Measurements from ENCODE around the gene FAM120A. TPM values are rescaled to one million over a fixed set of nuclear protein-coding genes. Genes with fewer than 3 reads are reported as not detected.
"Not testable (repeated sequence)": the region's sequence is repeated elsewhere in the genome, so short reads cannot be mapped to it uniquely, and the experiment has no call there.

FAM120A gene
- total and polyA plus RNA-seq, 7 experiments from 2014 or later = 9.0 to 136 (median 80.2) TPM

DNA sequence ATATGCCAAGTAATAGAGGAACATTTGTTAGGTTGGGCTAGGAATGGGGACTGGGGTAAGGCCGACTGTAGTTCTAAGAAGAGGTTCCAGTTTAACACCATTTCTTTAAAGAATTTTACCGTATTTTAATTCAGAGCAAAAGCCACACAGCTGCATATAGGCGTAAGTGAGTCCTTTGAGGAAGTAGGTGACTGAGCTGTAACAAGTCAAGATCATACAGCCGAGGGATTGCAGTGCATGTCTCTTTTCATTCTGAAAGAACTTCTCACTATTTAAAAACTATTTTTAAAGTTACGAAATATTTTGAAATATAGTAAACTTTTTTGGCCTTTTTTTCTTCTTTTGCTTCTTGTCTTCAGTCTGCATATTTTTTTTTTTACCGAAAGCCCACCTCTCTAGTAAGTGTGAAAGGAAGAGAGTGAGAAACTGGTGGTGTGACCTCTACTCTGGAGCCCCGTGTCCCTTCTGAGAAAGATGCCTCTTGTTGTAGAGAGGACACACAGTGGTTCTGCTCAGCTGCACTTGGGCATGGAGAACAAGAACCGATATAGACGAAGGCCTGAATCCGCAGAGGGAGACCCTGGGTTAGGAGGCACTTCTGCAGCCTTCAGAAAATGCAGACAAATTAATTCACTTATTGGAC is 60.8 kb downstream of the FAM120A start:
- H3K27me3 ChIP-seq (ENCODE audit: control insufficient read depth in 2 of 2, insufficient read depth in 2 of 2, low read length in 2 of 2); H3K36me3 ChIP-seq (ENCODE audit: control insufficient read depth in 2 of 3, insufficient read depth in 3 of 3, low read length in 3 of 3); H3K27me3 Mint-ChIP-seq; POLR2A ChIA-PET; H3K9me3 ChIP-seq (ENCODE audit: control insufficient read depth in 2 of 3, low read length in 3 of 3); H3K27ac ChIP-seq (ENCODE audit: low read depth, low read length); H3K4me1 ChIP-seq (ENCODE audit: control insufficient read depth in 2 of 2, insufficient read depth in 2 of 2, low read length in 2 of 2); H3K4me3 ChIP-seq (ENCODE audit: low read length); H3K9me3 Mint-ChIP-seq; intact Hi-C loops (cut with micrococcal nuclease); DNase-seq: not testable (repeated sequence)
- peak overlapping the region in 6 of 9 donors; percentile 21 to 77 (median 56) for H3K27ac Mint-ChIP-seq
- ATAC-seq = peak; percentile 78
- H3K4me1 Mint-ChIP-seq = peaks cover 27 to 59% (median 57%) of the 10 kb centered on the region in 7 donors
- CTCF ChIA-PET = interaction anchor here (0.6 to 0.7 kb wide), 2 partner anchors 10 to 1105 kb away, joined by 3 to 5 read pairs; no protein-coding TSS in a partner anchor
- peak overlapping the region in 1 of 10 donors; percentile 38 for H3K4me3 Mint-ChIP-seq
- peaks cover 3 to 14% (median 3%) of the 10 kb centered on the region in 5 donors for H3K36me3 Mint-ChIP-seq

DNA sequence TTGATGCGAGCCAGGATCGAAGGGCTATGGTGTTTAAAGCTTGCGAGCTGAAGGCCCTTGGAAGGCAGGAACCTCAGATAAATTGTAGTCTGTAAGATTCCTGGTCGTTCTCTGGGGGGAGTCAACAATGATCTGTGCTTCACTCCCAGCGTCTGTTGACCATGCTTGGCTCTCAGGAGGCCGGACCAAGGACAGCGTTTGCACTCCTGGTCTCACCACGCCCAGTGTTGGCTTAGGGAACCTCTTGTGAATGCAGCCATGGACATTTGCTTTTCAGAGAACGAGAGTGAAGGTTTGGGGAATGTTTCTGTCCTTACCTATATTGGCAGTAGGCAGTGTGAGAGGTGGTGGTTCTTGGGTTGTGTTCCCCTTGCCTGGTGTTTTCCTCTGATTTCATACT is 62.1 kb downstream of the FAM120A start:
- POLR2A ChIA-PET = no interaction called here
- Mint-ChIP-seq H3K27ac (peak overlapping the region in 2 of 9 donors; percentile 6 to 49), H3K27me3 (no peaks in the 10 kb centered on the region), H3K4me3 (no peak overlapping the region), H3K9me3 (no peaks in the 10 kb centered on the region), H3K4me1 (peaks cover 22 to 61% (median 47%) of the 10 kb centered on the region in 7 donors), H3K36me3 (peaks cover 4 to 27% (median 12%) of the 10 kb centered on the region in 5 donors)
- intact Hi-C loops (cut with micrococcal nuclease) = no loop called here
- DNase-seq = no peak
- H3K4me3 ChIP-seq (ENCODE audit: low read length) = no peak overlapping the region
- no peaks in the 10 kb centered on the region for H3K4me1 ChIP-seq (ENCODE audit: control insufficient read depth in 2 of 2, insufficient read depth in 2 of 2, low read length in 2 of 2)
- peaks cover 0 to 17% (median 6%) of the 10 kb centered on the region in 3 experiments for H3K36me3 ChIP-seq (ENCODE audit: control insufficient read depth in 2 of 3, insufficient read depth in 3 of 3, low read length in 3 of 3)
- no peaks in the 10 kb centered on the region for H3K27me3 ChIP-seq (ENCODE audit: control insufficient read depth in 2 of 2, insufficient read depth in 2 of 2, low read length in 2 of 2)
- CTCF ChIA-PET = no interaction called here
- H3K9me3 ChIP-seq (ENCODE audit: control insufficient read depth in 2 of 3, low read length in 3 of 3) = no peaks in the 10 kb centered on the region
- no peak overlapping the region for H3K27ac ChIP-seq (ENCODE audit: low read depth, low read length)
- ATAC-seq = no peak

DNA sequence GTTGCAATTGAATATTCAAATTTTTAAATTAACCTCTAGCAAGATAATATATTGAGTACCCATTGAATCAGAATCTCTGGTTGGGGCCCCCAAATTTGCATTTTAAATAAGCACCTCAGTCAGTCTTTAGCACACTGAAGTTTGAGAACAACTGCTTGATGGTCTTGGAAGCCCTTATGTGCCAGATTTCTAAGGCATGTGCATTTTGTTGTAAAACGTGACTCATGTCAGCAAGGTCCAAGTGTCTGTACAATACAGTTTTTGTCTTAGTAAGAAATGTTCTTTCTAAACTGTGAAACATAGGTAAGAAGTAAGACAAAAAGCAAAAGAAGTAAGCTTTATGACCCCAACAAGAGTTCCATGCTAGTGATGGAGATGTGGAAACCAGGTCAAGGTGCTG is 65.8 kb downstream of the FAM120A start:
- Mint-ChIP-seq H3K4me3 (no peak overlapping the region), H3K36me3 (peaks cover 5 to 39% (median 9%) of the 10 kb centered on the region in 5 donors), H3K27me3 (no peaks in the 10 kb centered on the region), H3K9me3 (no peaks in the 10 kb centered on the region), H3K4me1 (peaks cover 17 to 45% (median 31%) of the 10 kb centered on the region in 7 donors), H3K27ac (peak overlapping the region in 2 of 9 donors; percentile 27 to 53)
- Histone ChIP-seq H3K9me3 (ENCODE audit: control insufficient read depth in 2 of 3, low read length in 3 of 3) (no peaks in the 10 kb centered on the region), H3K4me3 (ENCODE audit: low read length) (no peak overlapping the region), H3K27me3 (ENCODE audit: control insufficient read depth in 2 of 2, insufficient read depth in 2 of 2, low read length in 2 of 2) (no peaks in the 10 kb centered on the region), H3K36me3 (ENCODE audit: control insufficient read depth in 2 of 3, insufficient read depth in 3 of 3, low read length in 3 of 3) (peaks cover 0 to 27% (median 6%) of the 10 kb centered on the region in 3 experiments), H3K4me1 (ENCODE audit: control insufficient read depth in 2 of 2, insufficient read depth in 2 of 2, low read length in 2 of 2) (no peaks in the 10 kb centered on the region), H3K27ac (ENCODE audit: low read depth, low read length) (no peak overlapping the region)
- ChIA-PET POLR2A (no interaction called here), CTCF (no interaction called here)
- ATAC-seq (no peak), DNase-seq (no peak)
- intact Hi-C loops (cut with micrococcal nuclease) = no loop called here

DNA sequence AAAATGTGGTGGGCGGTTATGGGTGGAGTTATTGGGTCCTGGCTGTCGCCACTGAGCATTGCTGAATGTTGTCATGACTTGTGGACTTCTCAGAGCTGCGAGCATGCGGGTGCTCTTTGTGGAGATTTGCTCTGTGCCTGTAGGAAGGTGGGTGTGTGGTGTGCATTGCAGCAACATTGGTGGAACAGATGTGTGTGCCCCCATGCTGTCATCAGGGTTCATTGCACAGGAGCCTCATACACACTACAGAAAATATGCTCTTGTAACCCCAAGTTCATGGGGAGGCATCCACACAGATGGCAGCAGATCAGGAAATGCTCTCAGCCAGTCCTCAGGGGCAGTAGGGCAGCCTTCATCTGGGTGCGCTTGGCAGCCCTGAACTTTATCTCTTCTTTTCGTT is 69.0 kb downstream of the FAM120A start:
- intact Hi-C loops (cut with micrococcal nuclease) = no loop called here
- H3K9me3 ChIP-seq (ENCODE audit: control insufficient read depth in 2 of 3, low read length in 3 of 3) = no peaks in the 10 kb centered on the region
- peaks cover 0 to 49% (median 10%) of the 10 kb centered on the region in 3 experiments for H3K36me3 ChIP-seq (ENCODE audit: control insufficient read depth in 2 of 3, insufficient read depth in 3 of 3, low read length in 3 of 3)
- no peaks in the 10 kb centered on the region for H3K27me3 ChIP-seq (ENCODE audit: control insufficient read depth in 2 of 2, insufficient read depth in 2 of 2, low read length in 2 of 2)
- Mint-ChIP-seq H3K36me3 (peaks cover 9 to 45% (median 16%) of the 10 kb centered on the region in 5 donors), H3K27me3 (no peaks in the 10 kb centered on the region), H3K27ac (peak overlapping the region in 4 of 9 donors; percentile 9 to 62 (median 42)), H3K9me3 (no peaks in the 10 kb centered on the region), H3K4me3 (peak overlapping the region in 1 of 10 donors; percentile 60), H3K4me1 (peaks cover 11 to 29% (median 26%) of the 10 kb centered on the region in 7 donors)
- H3K27ac ChIP-seq (ENCODE audit: low read depth, low read length) = no peak overlapping the region
- no peaks in the 10 kb centered on the region for H3K4me1 ChIP-seq (ENCODE audit: control insufficient read depth in 2 of 2, insufficient read depth in 2 of 2, low read length in 2 of 2)
- DNase-seq = no peak
- ChIA-PET POLR2A (no interaction called here), CTCF (no interaction called here)
- no peak overlapping the region for H3K4me3 ChIP-seq (ENCODE audit: low read length)
- peak; percentile 51 for ATAC-seq

DNA sequence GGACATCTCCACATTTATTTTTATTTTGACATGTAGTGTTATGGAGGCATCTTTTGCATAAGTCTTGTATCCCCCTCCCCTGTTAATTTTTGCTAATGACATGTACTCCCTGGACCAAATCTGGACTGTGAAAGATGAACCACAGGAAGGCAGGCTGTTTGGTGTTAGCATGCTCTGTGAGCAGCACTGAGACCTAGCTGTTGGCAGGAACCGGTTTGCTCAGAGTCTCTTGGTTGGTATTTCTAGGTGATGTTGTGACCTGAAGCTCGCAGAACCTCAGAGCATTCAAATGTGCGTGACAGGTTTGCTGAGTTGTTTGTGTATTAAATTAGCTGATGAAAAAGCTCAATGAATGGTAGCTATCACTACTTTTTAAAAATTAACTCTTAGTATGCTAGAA is 71.3 kb downstream of the FAM120A start:
- Mint-ChIP-seq H3K4me3 (no peak overlapping the region), H3K4me1 (peaks cover 15 to 35% (median 22%) of the 10 kb centered on the region in 7 donors), H3K27me3 (no peaks in the 10 kb centered on the region), H3K9me3 (no peaks in the 10 kb centered on the region), H3K36me3 (peaks cover 14 to 47% (median 23%) of the 10 kb centered on the region in 5 donors), H3K27ac (peak overlapping the region in 6 of 9 donors; percentile 4 to 67 (median 34))
- DNase-seq = no peak
- Histone ChIP-seq H3K4me1 (ENCODE audit: control insufficient read depth in 2 of 2, insufficient read depth in 2 of 2, low read length in 2 of 2) (no peaks in the 10 kb centered on the region), H3K4me3 (ENCODE audit: low read length) (no peak overlapping the region), H3K27me3 (ENCODE audit: control insufficient read depth in 2 of 2, insufficient read depth in 2 of 2, low read length in 2 of 2) (no peaks in the 10 kb centered on the region), H3K27ac (ENCODE audit: low read depth, low read length) (peak overlapping the region; percentile 0), H3K36me3 (ENCODE audit: control insufficient read depth in 2 of 3, insufficient read depth in 3 of 3, low read length in 3 of 3) (peaks cover 0 to 58% (median 6%) of the 10 kb centered on the region in 3 experiments), H3K9me3 (ENCODE audit: control insufficient read depth in 2 of 3, low read length in 3 of 3) (no peaks in the 10 kb centered on the region)
- ChIA-PET CTCF (no interaction called here), POLR2A (no interaction called here)
- ATAC-seq = no peak
- intact Hi-C loops (cut with micrococcal nuclease) = no loop called here

DNA sequence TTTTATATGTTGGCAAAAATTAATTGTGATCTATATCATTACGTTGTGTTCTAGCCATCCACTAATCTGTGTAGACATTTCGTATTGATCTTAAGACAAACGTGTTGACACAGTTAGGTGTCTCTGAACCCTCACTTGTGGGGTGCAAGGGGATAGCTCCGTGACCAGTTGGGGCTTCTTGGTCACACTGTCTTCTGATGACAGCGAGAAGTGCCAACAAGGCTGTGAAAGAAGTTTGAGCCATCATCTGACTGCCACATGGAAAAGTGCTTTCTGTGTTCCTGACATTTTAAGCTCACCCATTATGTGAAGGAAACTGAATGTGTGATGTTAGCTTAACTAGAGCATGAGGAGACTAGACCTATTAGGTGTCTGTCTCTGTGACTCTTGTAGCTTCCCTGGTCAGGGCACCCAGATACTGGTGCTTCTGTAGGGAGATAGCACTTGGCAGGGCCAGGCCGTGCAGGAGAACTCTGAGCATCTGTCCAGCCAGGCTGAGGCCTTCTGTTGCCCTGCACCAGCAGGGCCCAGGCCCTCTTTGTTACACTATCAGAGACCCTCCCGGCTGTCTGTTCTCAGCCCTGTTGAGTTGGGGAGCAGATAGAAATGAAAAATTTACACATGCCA is 72.1 kb downstream of the FAM120A start:
- Histone ChIP-seq H3K9me3 (ENCODE audit: control insufficient read depth in 2 of 3, low read length in 3 of 3) (no peaks in the 10 kb centered on the region), H3K4me3 (ENCODE audit: low read length) (no peak overlapping the region), H3K27me3 (ENCODE audit: control insufficient read depth in 2 of 2, insufficient read depth in 2 of 2, low read length in 2 of 2) (no peaks in the 10 kb centered on the region), H3K36me3 (ENCODE audit: control insufficient read depth in 2 of 3, insufficient read depth in 3 of 3, low read length in 3 of 3) (peaks cover 0 to 53% (median 4%) of the 10 kb centered on the region in 3 experiments), H3K27ac (ENCODE audit: low read depth, low read length) (no peak overlapping the region), H3K4me1 (ENCODE audit: control insufficient read depth in 2 of 2, insufficient read depth in 2 of 2, low read length in 2 of 2) (no peaks in the 10 kb centered on the region)
- H3K27ac Mint-ChIP-seq = peak overlapping the region in 4 of 9 donors; percentile 12 to 67 (median 54)
- H3K9me3 Mint-ChIP-seq = no peaks in the 10 kb centered on the region
- ATAC-seq = no peak
- H3K4me1 Mint-ChIP-seq = peaks cover 7 to 26% (median 17%) of the 10 kb centered on the region in 7 donors
- intact Hi-C loops (cut with micrococcal nuclease) = no loop called here
- no peak overlapping the region for H3K4me3 Mint-ChIP-seq
- no peak for DNase-seq
- H3K27me3 Mint-ChIP-seq = no peaks in the 10 kb centered on the region
- peaks cover 9 to 46% (median 15%) of the 10 kb centered on the region in 5 donors for H3K36me3 Mint-ChIP-seq
- POLR2A ChIA-PET = no interaction called here
- CTCF ChIA-PET = no interaction called here
